IMR-90 (cell line): ENCODE results near the gene CYYR1.

Source experiments
- CEBPB ChIP-seq: IDR thresholded peaks from 2 replicates; pipeline ENCODE4 v1.6.1; 2012; ENCODE audit warnings: low read depth, low read length, improper control_type of control experiment
- CHD1 ChIP-seq: IDR thresholded peaks from 2 replicates; pipeline ENCODE4 v1.6.1; 2012; ENCODE audit warnings: low read depth, low read length, improper control_type of control experiment
- ELK1 ChIP-seq: fragments of 150-350 bp; IDR thresholded peaks from 2 replicates; pipeline ENCODE4 v1.6.1; 2016; ENCODE audit warnings: low read depth, mild to moderate bottlenecking, low read length, moderate library complexity, borderline replicate concordance
- FOS ChIP-seq: fragments of 150-350 bp; IDR thresholded peaks from 2 replicates; pipeline ENCODE4 v1.6.1; 2016; ENCODE audit warnings: low read depth, low read length
- MAFK ChIP-seq: IDR thresholded peaks from 2 replicates; pipeline ENCODE4 v1.6.1; 2012; ENCODE audit warnings: low read depth, low read length, improper control_type of control experiment
- MAZ ChIP-seq: IDR thresholded peaks from 2 replicates; pipeline ENCODE4 v1.6.1; 2012; ENCODE audit warnings: low read depth, mild to moderate bottlenecking, low read length, improper control_type of control experiment, moderate library complexity, borderline replicate concordance
- MXI1 ChIP-seq: IDR thresholded peaks from 2 replicates; pipeline ENCODE4 v1.6.1; 2012; ENCODE audit warnings: low read depth, mild to moderate bottlenecking, low read length, moderate library complexity, borderline replicate concordance
- POLR2A ChIP-seq: IDR thresholded peaks from 2 replicates; pipeline ENCODE4 v1.6.1; 2012; ENCODE audit warnings: mild to moderate bottlenecking, low read depth, low read length
- RAD21 ChIP-seq: IDR thresholded peaks from 2 replicates; pipeline ENCODE4 v1.6.1; 2012; ENCODE audit warnings: low read length, improper control_type of control experiment
- RCOR1 ChIP-seq: IDR thresholded peaks from 2 replicates; pipeline ENCODE4 v1.6.1; 2012; ENCODE audit warnings: mild to moderate bottlenecking, low read length, improper control_type of control experiment; ENCODE audit not compliant: insufficient replicate concordance
- RFX5 ChIP-seq: IDR thresholded peaks from 2 replicates; pipeline ENCODE4 v1.8.0; 2012; ENCODE audit warnings: low read depth, mild to moderate bottlenecking, low read length, moderate library complexity
- SMC3 ChIP-seq: fragments of 150-350 bp; IDR thresholded peaks from 2 replicates; pipeline ENCODE4 v1.6.1; 2016; ENCODE audit warnings: low read depth, mild to moderate bottlenecking, antibody characterized with exemption, low read length, moderate library complexity
- TF ChIP-seq, protein P1 (sequence below): conservative IDR thresholded peaks from 2 replicates; pipeline ENCODE4 v1.5.1; 2012; ENCODE audit warnings: mild to moderate bottlenecking, low read depth, low read length, improper control_type of control experiment
- TF ChIP-seq, protein P2 (sequence below): fragments of 150-350 bp; IDR thresholded peaks from 2 replicates; pipeline ENCODE4 v1.6.1; 2017; ENCODE audit warnings: mild to moderate bottlenecking, antibody characterized with exemption, low read length, low read depth

DNA sequence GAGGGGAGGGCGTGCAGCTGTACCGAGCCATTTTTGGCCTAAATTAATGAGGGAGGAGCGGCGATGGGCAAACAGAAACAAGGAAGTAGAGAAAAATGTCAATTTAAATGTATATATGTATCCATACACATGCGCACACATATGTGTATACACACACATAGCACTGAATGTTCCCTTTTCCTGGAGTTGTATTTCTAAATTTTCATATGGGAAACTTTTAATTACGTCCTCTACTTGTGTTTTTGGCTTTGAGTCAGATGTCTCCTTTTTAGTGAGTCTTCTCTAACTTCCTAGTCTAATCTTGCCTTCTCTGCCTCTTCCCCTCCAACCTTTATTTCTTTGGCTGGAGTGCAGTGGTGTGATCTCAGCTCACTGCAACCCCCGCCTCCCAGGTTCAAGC lies 15.4 kb upstream of the CYYR1 start:
- TF ChIP-seq, protein P1, sequence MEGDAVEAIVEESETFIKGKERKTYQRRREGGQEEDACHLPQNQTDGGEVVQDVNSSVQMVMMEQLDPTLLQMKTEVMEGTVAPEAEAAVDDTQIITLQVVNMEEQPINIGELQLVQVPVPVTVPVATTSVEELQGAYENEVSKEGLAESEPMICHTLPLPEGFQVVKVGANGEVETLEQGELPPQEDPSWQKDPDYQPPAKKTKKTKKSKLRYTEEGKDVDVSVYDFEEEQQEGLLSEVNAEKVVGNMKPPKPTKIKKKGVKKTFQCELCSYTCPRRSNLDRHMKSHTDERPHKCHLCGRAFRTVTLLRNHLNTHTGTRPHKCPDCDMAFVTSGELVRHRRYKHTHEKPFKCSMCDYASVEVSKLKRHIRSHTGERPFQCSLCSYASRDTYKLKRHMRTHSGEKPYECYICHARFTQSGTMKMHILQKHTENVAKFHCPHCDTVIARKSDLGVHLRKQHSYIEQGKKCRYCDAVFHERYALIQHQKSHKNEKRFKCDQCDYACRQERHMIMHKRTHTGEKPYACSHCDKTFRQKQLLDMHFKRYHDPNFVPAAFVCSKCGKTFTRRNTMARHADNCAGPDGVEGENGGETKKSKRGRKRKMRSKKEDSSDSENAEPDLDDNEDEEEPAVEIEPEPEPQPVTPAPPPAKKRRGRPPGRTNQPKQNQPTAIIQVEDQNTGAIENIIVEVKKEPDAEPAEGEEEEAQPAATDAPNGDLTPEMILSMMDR, result no peak
- TF ChIP-seq POLR2A (no peak), RAD21 (no peak), ELK1 (no peak), MAZ (no peak), SMC3 (no peak), MAFK (no peak), CEBPB (no peak), FOS (no peak), MXI1 (no peak), RCOR1 (no peak), RFX5 (no peak), CHD1 (no peak)
- TF ChIP-seq, protein P2, sequence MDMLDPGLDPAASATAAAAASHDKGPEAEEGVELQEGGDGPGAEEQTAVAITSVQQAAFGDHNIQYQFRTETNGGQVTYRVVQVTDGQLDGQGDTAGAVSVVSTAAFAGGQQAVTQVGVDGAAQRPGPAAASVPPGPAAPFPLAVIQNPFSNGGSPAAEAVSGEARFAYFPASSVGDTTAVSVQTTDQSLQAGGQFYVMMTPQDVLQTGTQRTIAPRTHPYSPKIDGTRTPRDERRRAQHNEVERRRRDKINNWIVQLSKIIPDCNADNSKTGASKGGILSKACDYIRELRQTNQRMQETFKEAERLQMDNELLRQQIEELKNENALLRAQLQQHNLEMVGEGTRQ, result no peak
